ENCODE results near the gene PRPF6.
A peak's percentile ranks its signal among the peaks of the same experiment; 100 is the strongest.

The PRPF6 gene

DNA sequence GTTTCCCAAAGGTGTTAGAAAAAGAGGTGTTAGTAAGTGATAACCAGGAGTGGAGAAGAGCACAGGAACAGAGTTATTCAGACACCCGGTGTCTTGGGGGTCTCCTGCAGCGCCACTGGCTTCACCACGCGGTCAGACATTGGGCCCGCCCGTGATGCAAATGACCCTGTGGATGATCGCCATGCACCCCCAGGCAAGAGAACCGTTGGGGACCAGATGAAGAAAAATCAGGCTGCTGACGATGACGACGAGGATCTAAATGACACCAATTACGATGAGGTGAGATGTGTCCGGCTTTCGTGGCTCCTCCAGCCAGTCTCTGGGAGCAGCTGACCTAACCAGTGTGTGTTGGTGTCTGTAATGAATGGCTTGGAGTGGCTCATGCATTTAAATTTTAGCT, 2.0 kb downstream of the PRPF6 start:
- no peak overlapping the region for H3K4me3 ChIP-seq (ENCODE audit: low read length)
- TF ChIP-seq, protein P1, sequence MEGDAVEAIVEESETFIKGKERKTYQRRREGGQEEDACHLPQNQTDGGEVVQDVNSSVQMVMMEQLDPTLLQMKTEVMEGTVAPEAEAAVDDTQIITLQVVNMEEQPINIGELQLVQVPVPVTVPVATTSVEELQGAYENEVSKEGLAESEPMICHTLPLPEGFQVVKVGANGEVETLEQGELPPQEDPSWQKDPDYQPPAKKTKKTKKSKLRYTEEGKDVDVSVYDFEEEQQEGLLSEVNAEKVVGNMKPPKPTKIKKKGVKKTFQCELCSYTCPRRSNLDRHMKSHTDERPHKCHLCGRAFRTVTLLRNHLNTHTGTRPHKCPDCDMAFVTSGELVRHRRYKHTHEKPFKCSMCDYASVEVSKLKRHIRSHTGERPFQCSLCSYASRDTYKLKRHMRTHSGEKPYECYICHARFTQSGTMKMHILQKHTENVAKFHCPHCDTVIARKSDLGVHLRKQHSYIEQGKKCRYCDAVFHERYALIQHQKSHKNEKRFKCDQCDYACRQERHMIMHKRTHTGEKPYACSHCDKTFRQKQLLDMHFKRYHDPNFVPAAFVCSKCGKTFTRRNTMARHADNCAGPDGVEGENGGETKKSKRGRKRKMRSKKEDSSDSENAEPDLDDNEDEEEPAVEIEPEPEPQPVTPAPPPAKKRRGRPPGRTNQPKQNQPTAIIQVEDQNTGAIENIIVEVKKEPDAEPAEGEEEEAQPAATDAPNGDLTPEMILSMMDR (IDR thresholded peaks at IDR 0.05; ENCODE audit: insufficient read depth, low read depth, low read length, missing control alignments), result no peak
- no peak for DNase-seq (ENCODE audit: low read depth)

DNA sequence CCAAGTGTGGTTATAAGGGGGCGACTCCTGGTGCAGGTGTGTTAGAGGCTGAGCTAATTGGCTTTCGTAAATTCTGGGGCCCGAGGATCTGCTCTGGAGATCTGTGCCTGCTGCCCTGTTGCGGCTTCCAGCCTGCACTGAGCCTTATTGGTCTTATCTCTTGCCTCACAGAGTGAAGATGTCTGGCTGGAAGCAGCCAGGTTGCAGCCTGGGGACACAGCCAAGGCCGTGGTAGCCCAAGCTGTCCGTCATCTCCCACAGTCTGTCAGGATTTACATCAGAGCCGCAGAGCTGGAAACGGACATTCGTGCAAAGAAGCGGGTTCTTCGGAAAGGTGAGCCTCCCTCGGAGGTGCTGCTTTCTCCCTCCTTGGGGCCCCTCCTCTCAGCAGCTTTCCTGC, 20.0 kb downstream of the PRPF6 start:
- no peak overlapping the region for H3K4me3 ChIP-seq (ENCODE audit: low read length)
- DNase-seq (ENCODE audit: low read depth), result no peak
- TF ChIP-seq, protein P1 (IDR thresholded peaks at IDR 0.05; ENCODE audit: insufficient read depth, low read depth, low read length, missing control alignments), result no peak

DNA sequence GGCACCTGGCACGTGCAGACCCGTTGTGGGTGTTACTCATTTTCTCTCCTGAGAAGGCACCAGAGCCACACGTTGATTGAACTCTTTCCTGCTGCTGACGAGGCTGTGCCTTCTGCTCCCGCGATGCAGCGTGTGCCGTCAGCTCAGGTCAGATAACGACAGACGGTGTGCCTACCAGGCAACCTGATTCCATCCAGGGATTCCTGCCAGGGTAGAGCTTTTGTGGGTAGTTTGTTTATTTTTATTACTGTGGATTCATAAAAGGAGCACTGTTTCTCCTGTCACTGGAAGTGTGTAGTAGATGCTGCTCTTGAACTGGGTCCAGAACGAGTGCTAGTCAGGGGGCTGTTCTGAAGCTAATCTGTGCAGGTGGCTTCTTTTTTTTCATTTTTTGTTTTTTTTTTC, 20.7 kb downstream of the PRPF6 start:
- H3K4me3 ChIP-seq (ENCODE audit: low read length), result no peak overlapping the region
- no peak for DNase-seq (ENCODE audit: low read depth)
- TF ChIP-seq, protein P1 (IDR thresholded peaks at IDR 0.05; ENCODE audit: insufficient read depth, low read depth, low read length, missing control alignments), result no peak

DNA sequence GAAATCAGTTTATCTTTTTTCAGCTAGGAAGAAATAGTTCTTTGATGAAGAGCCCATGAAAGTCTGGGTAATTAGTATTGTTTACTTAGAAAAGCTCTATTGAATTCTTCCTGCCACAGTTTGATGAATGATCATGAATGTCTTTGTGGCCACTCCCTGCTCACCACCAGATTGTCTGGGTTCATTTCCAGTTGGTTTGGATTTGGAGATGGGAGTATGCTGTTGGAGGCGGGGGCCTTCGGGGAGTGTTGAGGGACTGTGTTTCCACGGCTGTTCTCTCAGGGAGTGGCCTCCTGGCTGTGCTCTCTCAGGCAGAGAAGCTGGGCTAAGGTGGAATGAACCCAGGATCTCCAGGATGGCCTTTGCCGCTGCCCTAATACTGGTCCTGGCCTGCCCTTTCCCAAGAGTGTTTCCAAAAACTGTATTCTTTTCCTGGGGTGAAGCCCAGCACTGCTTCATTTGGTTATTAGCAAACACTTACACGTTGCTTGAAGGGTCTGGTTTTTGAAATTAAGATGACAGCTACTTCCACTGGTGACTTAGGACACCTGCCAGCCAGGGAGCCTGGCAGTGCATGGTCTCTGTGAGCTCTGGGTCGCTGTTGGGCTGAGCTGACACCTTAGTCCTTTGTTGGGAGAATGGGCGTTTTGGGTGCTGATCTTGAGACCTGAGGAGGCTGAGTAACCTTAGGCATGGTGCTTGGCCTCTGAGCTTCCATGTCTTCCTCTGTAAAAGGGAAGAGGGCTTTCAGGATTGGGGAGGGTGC, 23.2 kb downstream of the PRPF6 start:
- DNase-seq (ENCODE audit: low read depth), result peak; percentile 39
- TF ChIP-seq, protein P1 (IDR thresholded peaks at IDR 0.05; ENCODE audit: insufficient read depth, low read depth, low read length, missing control alignments), result no peak
- H3K4me3 ChIP-seq (ENCODE audit: low read length), result no peak overlapping the region

DNA sequence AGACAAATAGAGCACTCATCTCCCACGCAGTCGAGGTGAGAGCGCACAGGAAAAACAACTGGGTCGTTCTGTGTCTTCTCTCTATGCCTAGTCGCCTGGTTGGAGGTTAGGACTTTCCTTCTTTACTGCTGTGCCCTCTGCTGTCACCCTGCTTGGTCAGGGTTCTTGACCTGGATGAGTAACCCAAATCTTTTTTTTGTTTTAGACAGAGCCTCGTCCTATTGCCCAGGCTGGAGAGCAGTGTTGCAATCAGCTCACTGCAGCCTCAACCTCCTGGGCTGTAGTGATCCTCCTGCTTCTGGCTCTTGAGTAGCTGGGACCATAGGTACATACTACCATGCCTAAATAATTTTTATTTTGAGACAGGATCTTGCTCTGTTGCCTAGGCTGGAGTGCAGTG, 24.5 kb downstream of the PRPF6 start:
- TF ChIP-seq, protein P1 (IDR thresholded peaks at IDR 0.05; ENCODE audit: insufficient read depth, low read depth, low read length, missing control alignments), result no peak
- no peak overlapping the region for H3K4me3 ChIP-seq (ENCODE audit: low read length)
- no peak for DNase-seq (ENCODE audit: low read depth)

DNA sequence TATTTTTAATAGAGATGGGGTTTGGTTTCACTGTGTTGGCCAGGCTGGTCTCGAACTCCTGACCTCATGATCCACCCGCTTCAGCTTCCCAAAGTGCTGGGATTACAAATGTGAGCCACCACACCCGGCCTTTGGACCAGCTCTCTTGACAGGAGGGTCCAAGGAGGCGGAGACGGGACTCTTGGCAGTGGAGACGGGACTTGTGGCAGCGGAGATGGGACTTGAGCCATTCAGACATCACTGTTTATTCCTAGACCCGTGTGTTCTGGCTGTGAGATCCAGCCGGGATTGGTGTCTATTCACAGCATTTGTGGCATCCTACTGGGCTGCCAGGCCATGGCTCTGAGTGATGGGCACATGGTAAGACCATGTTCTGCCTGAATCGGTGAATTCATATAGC, 25.6 kb downstream of the PRPF6 start:
- no peak for DNase-seq (ENCODE audit: low read depth)
- TF ChIP-seq, protein P1 (IDR thresholded peaks at IDR 0.05; ENCODE audit: insufficient read depth, low read depth, low read length, missing control alignments), result no peak
- H3K4me3 ChIP-seq (ENCODE audit: low read length), result no peak overlapping the region

DNA sequence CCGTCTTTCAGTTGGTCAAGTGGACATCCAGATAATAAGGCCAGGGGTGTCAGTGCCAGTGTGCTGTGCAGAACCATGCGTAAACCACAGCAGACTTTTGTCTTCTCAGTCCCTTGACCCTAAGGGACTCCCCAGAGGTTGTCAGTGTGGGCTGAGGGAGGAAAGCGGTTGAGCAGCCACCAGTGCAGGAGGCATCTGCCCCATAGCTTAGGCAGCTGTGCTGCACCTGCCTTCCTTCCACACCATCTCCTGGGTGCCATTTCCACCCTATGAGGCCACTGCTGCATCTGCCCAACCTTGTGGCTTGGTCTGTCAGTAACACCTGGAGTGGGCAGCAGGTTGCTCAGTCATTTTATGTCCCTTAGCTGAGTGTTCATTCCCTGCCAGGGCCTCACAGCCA, 26.0 kb downstream of the PRPF6 start:
- DNase-seq (ENCODE audit: low read depth), result no peak
- no peak overlapping the region for H3K4me3 ChIP-seq (ENCODE audit: low read length)
- TF ChIP-seq, protein P1 (IDR thresholded peaks at IDR 0.05; ENCODE audit: insufficient read depth, low read depth, low read length, missing control alignments), result no peak

Measured in epithelial cell of esophagus (primary cell).